Measurements from ENCODE around the gene PHPT1. TPM values are rescaled to one million over a fixed set of nuclear protein-coding genes. Genes with fewer than 3 reads are reported as not detected.
A peak's percentile ranks its signal among the peaks of the same experiment; 100 is the strongest.

Gene PHPT1
- total RNA-seq, 1 donor from 2014 or later = 93.6 TPM

DNA sequence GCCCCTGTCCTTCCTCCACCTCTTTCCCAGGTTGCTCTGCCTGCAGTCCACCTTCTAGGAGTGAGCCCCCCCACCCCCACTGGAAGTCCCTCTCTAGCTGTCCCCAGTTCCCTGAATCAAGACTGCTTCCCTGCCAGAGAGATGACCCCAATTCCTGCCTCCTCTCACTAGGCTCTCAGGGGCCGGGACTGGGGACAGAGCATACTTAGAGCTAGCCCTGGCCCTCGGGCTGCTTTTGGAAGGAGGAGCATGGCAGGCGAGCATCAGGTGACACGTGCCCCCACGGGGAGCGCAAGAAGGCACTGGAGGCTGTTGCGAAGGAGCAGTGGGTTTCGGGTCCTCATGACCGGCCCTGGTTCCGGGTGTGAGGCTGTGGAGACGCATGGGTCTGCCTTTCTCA is 46.8 kb downstream of the PHPT1 start:
- DNase-seq (no peak), ATAC-seq (no peak)
- no peaks in the 10 kb centered on the region for H3K9me3 ChIP-seq
- H3K27ac ChIP-seq = no peak overlapping the region
- TF ChIP-seq, protein P1, sequence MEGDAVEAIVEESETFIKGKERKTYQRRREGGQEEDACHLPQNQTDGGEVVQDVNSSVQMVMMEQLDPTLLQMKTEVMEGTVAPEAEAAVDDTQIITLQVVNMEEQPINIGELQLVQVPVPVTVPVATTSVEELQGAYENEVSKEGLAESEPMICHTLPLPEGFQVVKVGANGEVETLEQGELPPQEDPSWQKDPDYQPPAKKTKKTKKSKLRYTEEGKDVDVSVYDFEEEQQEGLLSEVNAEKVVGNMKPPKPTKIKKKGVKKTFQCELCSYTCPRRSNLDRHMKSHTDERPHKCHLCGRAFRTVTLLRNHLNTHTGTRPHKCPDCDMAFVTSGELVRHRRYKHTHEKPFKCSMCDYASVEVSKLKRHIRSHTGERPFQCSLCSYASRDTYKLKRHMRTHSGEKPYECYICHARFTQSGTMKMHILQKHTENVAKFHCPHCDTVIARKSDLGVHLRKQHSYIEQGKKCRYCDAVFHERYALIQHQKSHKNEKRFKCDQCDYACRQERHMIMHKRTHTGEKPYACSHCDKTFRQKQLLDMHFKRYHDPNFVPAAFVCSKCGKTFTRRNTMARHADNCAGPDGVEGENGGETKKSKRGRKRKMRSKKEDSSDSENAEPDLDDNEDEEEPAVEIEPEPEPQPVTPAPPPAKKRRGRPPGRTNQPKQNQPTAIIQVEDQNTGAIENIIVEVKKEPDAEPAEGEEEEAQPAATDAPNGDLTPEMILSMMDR (IDR thresholded peaks at IDR 0.05) = no peak
- no peak overlapping the region for H3K4me3 ChIP-seq
- intact Hi-C loops (cut with DNase I) = no loop called here
- peaks cover 39% of the 10 kb centered on the region for H3K36me3 ChIP-seq
- H3K4me1 ChIP-seq = peaks cover 10% of the 10 kb centered on the region
- no peaks in the 10 kb centered on the region for H3K27me3 ChIP-seq (ENCODE audit: low read depth)

DNA sequence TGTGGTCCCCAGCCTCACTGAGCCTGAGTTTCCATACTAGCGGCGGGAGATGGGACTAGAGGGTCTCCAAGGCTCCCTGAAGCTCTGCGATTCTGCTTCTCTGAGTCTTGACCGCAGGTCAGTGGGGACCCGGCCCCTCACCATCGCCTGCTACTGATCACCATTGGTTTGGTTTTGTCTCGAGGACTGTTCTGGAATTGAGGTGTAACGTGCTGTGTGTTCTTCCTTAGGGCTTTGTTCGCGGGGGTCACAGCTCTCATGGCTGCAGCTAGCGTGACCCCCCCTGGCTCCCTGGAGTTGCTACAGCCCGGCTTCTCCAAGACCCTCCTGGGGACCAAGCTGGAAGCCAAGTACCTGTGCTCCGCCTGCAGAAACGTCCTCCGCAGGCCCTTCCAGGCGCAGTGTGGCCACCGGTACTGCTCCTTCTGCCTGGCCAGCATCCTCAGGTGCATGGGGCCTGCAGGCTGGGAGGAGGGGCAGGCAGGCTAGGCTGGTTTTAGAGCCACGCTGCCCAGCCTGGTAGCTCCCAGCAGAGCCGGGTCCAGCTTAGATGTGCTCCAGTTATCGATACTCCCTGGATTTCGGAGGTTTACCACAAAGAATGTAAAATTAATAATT is 49.4 kb downstream of the PHPT1 start:
- no peak overlapping the region for H3K4me3 ChIP-seq
- TF ChIP-seq, protein P1 (IDR thresholded peaks at IDR 0.05) = no peak
- peaks cover 35% of the 10 kb centered on the region for H3K4me1 ChIP-seq
- DNase-seq = no peak
- no peak for ATAC-seq
- H3K27me3 ChIP-seq (ENCODE audit: low read depth) = no peaks in the 10 kb centered on the region
- H3K36me3 ChIP-seq = peaks cover 23% of the 10 kb centered on the region
- no peaks in the 10 kb centered on the region for H3K9me3 ChIP-seq
- H3K27ac ChIP-seq = no peak overlapping the region
- intact Hi-C loops (cut with DNase I) = no loop called here

DNA sequence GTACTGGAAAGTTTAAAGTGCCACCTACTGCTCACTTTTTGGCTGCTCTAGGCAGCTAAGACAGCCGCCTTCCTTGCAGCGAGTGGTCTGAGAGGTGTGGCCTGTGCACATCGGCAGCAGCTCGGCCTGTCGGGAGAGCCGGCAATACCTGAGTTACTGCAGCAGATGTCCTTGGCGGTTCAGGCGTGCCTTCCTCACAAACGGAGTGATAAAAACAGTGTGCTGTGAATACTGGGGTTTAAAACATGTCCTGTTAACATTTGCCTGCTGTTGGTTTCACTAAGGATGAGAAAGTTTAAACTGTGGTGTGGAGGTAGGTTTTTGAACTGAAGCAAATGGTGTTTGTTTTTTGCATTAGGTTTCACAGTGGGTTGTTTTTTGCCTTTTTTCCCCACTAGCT is 50.0 kb downstream of the PHPT1 start:
- no peak overlapping the region for H3K27ac ChIP-seq
- no peak for DNase-seq
- ATAC-seq = no peak

DNA sequence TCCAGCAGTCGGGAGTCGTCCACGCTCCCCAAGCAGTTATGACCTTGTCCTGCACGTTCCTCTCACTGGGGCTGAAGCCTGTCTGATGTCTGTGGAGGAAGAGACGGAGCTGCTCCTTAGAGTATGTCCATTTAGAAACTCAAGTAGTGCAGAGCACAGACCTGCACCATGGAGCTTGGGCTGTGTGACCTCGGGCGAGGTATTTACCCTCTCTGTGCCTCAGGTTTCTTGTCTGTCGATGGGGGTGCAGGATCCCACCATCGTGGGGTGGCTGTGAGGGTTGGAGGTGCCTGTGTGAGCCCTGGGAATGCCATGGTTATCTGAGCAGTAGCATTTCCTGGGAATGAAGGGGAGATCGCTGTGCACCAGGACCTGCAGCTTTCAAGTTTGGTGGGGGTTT is 51.3 kb downstream of the PHPT1 start:
- H3K27ac ChIP-seq = peak overlapping the region; percentile 84
- no peak overlapping the region for H3K4me3 ChIP-seq
- H3K36me3 ChIP-seq = peaks cover 27% of the 10 kb centered on the region
- intact Hi-C loops (cut with DNase I) = no loop called here
- no peaks in the 10 kb centered on the region for H3K9me3 ChIP-seq
- peaks cover 41% of the 10 kb centered on the region for H3K4me1 ChIP-seq
- no peaks in the 10 kb centered on the region for H3K27me3 ChIP-seq (ENCODE audit: low read depth)
- DNase-seq (no peak), ATAC-seq (no peak)
- TF ChIP-seq, protein P1 (IDR thresholded peaks at IDR 0.05) = no peak

More for the DNA sequence above, 50.0 kb downstream of the PHPT1 start:
- Histone ChIP-seq H3K36me3 (peaks cover 27% of the 10 kb centered on the region), H3K9me3 (no peaks in the 10 kb centered on the region), H3K27me3 (ENCODE audit: low read depth) (no peaks in the 10 kb centered on the region), H3K4me1 (peaks cover 41% of the 10 kb centered on the region), H3K4me3 (no peak overlapping the region)
- intact Hi-C loops (cut with DNase I) = no loop called here
- TF ChIP-seq, protein P1 (IDR thresholded peaks at IDR 0.05) = no peak

Small RNA genes lying within 50 kb of the gene (microRNA-seq; reads per million reads assigned to microRNA genes)
- gene MIR4292 (ENCODE audit: borderline number of aligned reads) (not detected), gene MIR4479 (ENCODE audit: borderline number of aligned reads) (not detected)

Other genes starting within 250 kb of the PHPT1 start
- 230 TPM for gene EGFL7, start 186.5 kb upstream of the PHPT1 start, total RNA-seq
- gene AGPAT2, start 162.0 kb upstream of the PHPT1 start, total RNA-seq = 106 TPM
- 15.1 TPM for gene DIPK1B, start 136.8 kb upstream of the PHPT1 start, total RNA-seq
- gene LCN10, start 106.5 kb upstream of the PHPT1 start, total RNA-seq = 2.5 TPM
- 2.9 TPM for gene LCN6, start 100.9 kb upstream of the PHPT1 start, total RNA-seq
- not detected for gene LCN8, start 91.2 kb upstream of the PHPT1 start, total RNA-seq
- gene LCN15, start 84.9 kb upstream of the PHPT1 start, total RNA-seq = not detected
- 57.2 TPM for gene TMEM141, start 58.1 kb upstream of the PHPT1 start, total RNA-seq
- 3.7 TPM for gene CCDC183, start 53.1 kb upstream of the PHPT1 start, total RNA-seq
- 62.2 TPM for gene RABL6, start 41.5 kb upstream of the PHPT1 start, total RNA-seq
- 3.5 TPM for gene AJM1, start 6.9 kb upstream of the PHPT1 start, total RNA-seq
- 13.5 TPM for gene MAMDC4, start 2.9 kb downstream of the PHPT1 start, total RNA-seq
- 230 TPM for gene EDF1, start 16.9 kb downstream of the PHPT1 start, total RNA-seq
- 16.5 TPM for gene TRAF2, start 37.1 kb downstream of the PHPT1 start, total RNA-seq
- gene FBXW5, start 95.3 kb downstream of the PHPT1 start, total RNA-seq = 83.2 TPM
- 2.2 TPM for gene C8G, start 95.8 kb downstream of the PHPT1 start, total RNA-seq
- 1.9 TPM for gene LCN12, start 102.9 kb downstream of the PHPT1 start, total RNA-seq
- gene PTGDS, start 128.1 kb downstream of the PHPT1 start, total RNA-seq = 225 TPM
- gene LCNL1, start 133.6 kb downstream of the PHPT1 start, total RNA-seq = 1.9 TPM
- gene PAXX, start 143.0 kb downstream of the PHPT1 start, total RNA-seq = 45.1 TPM
- 49.3 TPM for gene CLIC3, start 147.2 kb downstream of the PHPT1 start, total RNA-seq
- gene ABCA2, start 178.8 kb downstream of the PHPT1 start, total RNA-seq = 45.0 TPM
- 1.1 TPM for gene FUT7, start 182.7 kb downstream of the PHPT1 start, total RNA-seq
- gene NPDC1, start 196.8 kb downstream of the PHPT1 start, total RNA-seq = 124 TPM
- 0.62 TPM for gene ENTPD2, start 204.7 kb downstream of the PHPT1 start, total RNA-seq
- 0.86 TPM for gene SAPCD2, start 221.1 kb downstream of the PHPT1 start, total RNA-seq
- 29.7 TPM for gene UAP1L1, start 228.1 kb downstream of the PHPT1 start, total RNA-seq
- gene MAN1B1, start 237.6 kb downstream of the PHPT1 start, total RNA-seq = 41.9 TPM